H1 (cell line): ENCODE results near the gene ADGRA3.

Experiments used
- BRCA1 ChIP-seq: IDR thresholded peaks from 2 replicates; pipeline ENCODE4 v1.6.1; 2012; ENCODE audit warnings: low read depth, low read length, improper control_type of control experiment
- EP300 ChIP-seq, 2 experiments: IDR thresholded peaks; 1 replicate in 1 of 2; 2 replicates in 1 of 2; pipeline ENCODE4 v1.6.1; 2011 to 2012; ENCODE audit warnings: low read depth in 2 of 2, low read length in 2 of 2, mild to moderate bottlenecking in 2 of 2, borderline replicate concordance in 1 of 2, inconsistent platforms in 1 of 2, moderate library complexity in 1 of 2
- EZH2 ChIP-seq: fragments of 200-600 bp; sonication (generic); IDR thresholded peaks from 2 replicates; pipeline ENCODE4 v1.7.1; 2012; ENCODE audit warnings: low read depth, mild to moderate bottlenecking, moderate library complexity, low read length, inconsistent platforms; ENCODE audit not compliant: severe bottlenecking
- JUND ChIP-seq: IDR thresholded peaks from 2 replicates; pipeline ENCODE4 v1.6.1; 2011; ENCODE audit warnings: mild to moderate bottlenecking, improper control_type of control experiment, low read length
- POLR2A ChIP-seq, 2 experiments: IDR thresholded peaks; 1 replicate in 1 of 2; 2 replicates in 1 of 2; pipeline ENCODE4 v1.6.1; 2011; ENCODE audit warnings: low read depth in 2 of 2, low read length in 2 of 2, mild to moderate bottlenecking in 2 of 2; ENCODE audit errors: control extremely low read depth in 1 of 2
- TF ChIP-seq, protein P1 (sequence below): IDR thresholded peaks from 2 replicates; pipeline ENCODE4 v1.6.1; 2012; ENCODE audit warnings: low read length, inconsistent platforms
- TF ChIP-seq, protein P2 (sequence below), 3 experiments: IDR thresholded peaks; 1 replicate in 2 of 3; 2 replicates in 1 of 3; pipeline versions ENCODE4 v1.5.1 to v1.6.1; 2011; ENCODE audit warnings: low read length in 3 of 3, mild to moderate bottlenecking in 3 of 3, inconsistent platforms in 2 of 3, low read depth in 1 of 3, moderate library complexity in 1 of 3; ENCODE audit not compliant: insufficient read depth in 1 of 3; ENCODE audit errors: control extremely low read depth in 1 of 3

- TF ChIP-seq, protein P1, sequence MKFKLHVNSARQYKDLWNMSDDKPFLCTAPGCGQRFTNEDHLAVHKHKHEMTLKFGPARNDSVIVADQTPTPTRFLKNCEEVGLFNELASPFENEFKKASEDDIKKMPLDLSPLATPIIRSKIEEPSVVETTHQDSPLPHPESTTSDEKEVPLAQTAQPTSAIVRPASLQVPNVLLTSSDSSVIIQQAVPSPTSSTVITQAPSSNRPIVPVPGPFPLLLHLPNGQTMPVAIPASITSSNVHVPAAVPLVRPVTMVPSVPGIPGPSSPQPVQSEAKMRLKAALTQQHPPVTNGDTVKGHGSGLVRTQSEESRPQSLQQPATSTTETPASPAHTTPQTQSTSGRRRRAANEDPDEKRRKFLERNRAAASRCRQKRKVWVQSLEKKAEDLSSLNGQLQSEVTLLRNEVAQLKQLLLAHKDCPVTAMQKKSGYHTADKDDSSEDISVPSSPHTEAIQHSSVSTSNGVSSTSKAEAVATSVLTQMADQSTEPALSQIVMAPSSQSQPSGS, result no peak
- TF ChIP-seq POLR2A (IDR thresholded peaks at IDR 0.05; ENCODE audit: control extremely low read depth in 1 of 2, low read depth in 2 of 2, low read length in 2 of 2) (no peak), JUND (no peak), EZH2 (no peak), BRCA1 (no peak), EP300 (IDR thresholded peaks at IDR 0.05; ENCODE audit: borderline replicate concordance in 1 of 2, low read depth in 2 of 2, low read length in 2 of 2) (no peak)
- TF ChIP-seq, protein P2, sequence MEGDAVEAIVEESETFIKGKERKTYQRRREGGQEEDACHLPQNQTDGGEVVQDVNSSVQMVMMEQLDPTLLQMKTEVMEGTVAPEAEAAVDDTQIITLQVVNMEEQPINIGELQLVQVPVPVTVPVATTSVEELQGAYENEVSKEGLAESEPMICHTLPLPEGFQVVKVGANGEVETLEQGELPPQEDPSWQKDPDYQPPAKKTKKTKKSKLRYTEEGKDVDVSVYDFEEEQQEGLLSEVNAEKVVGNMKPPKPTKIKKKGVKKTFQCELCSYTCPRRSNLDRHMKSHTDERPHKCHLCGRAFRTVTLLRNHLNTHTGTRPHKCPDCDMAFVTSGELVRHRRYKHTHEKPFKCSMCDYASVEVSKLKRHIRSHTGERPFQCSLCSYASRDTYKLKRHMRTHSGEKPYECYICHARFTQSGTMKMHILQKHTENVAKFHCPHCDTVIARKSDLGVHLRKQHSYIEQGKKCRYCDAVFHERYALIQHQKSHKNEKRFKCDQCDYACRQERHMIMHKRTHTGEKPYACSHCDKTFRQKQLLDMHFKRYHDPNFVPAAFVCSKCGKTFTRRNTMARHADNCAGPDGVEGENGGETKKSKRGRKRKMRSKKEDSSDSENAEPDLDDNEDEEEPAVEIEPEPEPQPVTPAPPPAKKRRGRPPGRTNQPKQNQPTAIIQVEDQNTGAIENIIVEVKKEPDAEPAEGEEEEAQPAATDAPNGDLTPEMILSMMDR (IDR thresholded peaks at IDR 0.05; ENCODE audit: control extremely low read depth in 1 of 3, insufficient read depth in 1 of 3, low read depth in 1 of 3, low read length in 3 of 3), result no peak
Measured at GRCh38 chr4:22482250-22483127, 33.4 kb downstream of the ADGRA3 start.
